SK-N-MC (cell line): ENCODE measurements around the gene NPLOC4.

Source experiments
- FOXP2 ChIP-seq: optimal IDR thresholded peaks from 2 replicates; pipeline ENCODE3; 2011; ENCODE audit warnings: mild to moderate bottlenecking, moderate library complexity; ENCODE audit not compliant: insufficient read depth; ENCODE audit errors: extremely low read length, control extremely low read depth
- POLR2AphosphoS5 ChIP-seq: IDR thresholded peaks from 2 replicates; pipeline ENCODE4 v1.6.1; 2012; ENCODE audit warnings: mild to moderate bottlenecking, low read depth, low read length, borderline replicate concordance

DNA sequence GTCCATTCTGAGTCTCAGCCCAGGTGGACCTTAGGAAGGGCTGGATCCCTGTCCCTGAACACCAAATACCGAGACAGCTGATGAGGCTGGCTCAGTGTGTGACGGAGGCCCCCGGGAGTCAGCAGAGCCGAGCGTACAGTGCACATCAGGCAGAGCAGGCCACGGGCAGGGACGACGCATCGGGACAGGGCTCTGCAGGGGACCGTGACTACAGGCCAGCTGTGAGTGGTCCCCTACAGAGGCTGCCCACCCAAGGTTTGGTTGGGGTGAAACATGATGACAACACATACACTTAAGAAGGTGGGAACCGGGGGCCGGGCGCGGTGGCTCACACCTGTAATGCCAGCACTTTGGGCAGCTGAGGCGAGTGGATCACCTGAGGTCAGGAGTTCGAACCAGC is 36.0 kb upstream of the NPLOC4 start:
- TF ChIP-seq FOXP2 (no peak), POLR2AphosphoS5 (no peak)
